Glomerular visceral epithelial cell (primary cell): ENCODE data around the gene UBE2D2.
"Not testable (repeated sequence)": the region's sequence is repeated elsewhere in the genome, so short reads cannot be mapped to it uniquely, and the experiment has no call there.

ENCODE experiments used
- DNase-seq: peaks from one replicate; pipeline ENCODE4 v3.0.0-alpha.2; 2016; ENCODE audit errors: extremely low spot score

UBE2D2 gene

DNA sequence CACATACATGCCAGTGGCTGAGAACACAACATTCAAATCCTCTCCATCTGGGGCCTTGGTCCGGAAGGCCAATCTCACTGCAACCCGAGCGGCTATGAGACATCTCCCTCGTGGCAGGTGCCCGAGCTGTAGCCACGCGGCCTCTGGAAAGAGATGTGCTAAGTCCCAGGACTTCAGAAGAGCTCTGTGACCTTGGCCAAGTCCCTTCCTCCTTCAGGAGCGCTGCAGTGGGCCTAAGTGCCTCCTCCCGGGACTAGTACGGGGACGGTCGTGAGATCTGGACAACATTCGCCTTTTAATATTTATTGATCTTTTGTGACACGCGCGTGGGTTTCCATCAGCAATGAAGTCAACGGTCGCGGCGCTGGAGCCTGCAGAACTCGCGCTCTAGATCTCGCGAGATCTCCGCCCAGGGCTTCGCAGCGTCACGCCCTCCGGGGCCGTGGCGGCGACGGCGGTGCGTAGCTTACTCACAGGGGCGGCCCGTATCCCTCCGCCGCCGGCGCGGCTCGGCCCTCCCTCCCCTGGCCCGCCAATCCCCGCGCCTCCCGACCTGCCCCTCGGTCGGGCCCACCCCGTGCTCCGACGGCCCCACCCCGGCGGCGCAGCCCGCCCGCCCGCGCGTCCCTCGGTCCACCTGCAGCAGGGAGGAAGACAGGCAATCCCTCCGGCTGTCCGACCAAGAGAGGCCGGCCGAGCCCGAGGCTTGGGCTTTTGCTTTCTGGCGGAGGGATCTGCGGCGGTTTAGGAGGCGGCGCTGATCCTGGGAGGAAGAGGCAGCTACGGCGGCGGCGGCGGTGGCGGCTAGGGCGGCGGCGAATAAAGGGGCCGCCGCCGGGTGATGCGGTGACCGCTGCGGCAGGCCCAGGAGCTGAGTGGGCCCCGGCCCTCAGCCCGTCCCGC, at the start of gene UBE2D2:
UBE2D2 (plus strand) TSS at position 588 of the 903 bp plus-strand sequence. CDS start 453 bp downstream, outside the sequence.
- DNase-seq, result peak; percentile 99

DNA sequence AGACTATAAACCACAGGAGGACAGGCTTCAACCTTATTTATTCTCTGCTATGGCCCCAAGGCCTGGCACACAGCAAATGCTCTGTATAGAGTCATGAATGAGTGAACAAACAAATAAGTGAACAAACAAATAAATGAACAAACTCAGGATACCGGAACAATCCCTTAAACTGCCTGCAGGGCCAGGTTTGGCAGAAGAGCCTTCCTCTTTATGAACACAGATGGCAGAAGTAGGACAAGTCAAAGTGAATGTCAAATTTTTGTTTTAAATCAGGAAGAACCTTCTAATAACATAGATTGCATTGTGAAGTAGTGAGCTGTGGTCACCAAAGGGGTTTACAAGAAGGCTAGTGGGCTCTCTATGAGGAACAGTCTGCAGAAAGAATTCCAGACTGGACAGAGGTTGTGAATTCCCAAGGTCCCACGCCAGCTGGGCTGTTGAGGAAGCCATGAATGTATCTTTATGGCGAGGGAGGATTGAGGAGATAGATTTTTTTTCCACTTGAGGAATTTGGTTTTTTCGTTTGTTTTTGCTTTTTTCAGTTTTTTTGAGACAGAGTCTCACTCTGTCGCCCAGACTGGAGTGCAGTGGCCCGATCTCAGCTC, 48.3 kb upstream of the UBE2D2 start:
- no peak for DNase-seq

DNA sequence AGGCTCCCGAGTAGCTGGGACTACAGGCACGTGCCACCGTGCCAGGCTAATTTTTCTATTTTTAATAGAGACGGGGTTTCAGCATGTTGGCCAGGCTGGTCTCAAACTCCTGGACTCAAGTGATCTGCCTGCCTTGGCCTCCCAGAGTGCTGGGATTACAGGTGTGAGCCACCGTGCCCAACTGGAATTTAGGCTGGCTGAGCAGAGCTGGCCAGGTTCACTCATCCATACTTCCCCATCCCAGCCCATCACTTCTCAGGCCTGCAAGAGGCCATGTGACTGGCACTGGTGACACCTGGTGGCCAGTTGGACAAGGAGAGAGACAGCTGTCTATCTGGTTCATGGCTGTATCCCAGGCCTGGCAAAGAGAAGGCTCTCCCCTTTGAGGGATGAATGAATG, 47.7 kb upstream of the UBE2D2 start:
- DNase-seq, result peak; percentile 89

GRCh38 chr5:139513852-139514485, 47.2 kb upstream of the UBE2D2 start:
- no peak for DNase-seq

GRCh38 chr5:139514486-139514856, 46.7 kb upstream of the UBE2D2 start:
- DNase-seq, result no peak

DNA sequence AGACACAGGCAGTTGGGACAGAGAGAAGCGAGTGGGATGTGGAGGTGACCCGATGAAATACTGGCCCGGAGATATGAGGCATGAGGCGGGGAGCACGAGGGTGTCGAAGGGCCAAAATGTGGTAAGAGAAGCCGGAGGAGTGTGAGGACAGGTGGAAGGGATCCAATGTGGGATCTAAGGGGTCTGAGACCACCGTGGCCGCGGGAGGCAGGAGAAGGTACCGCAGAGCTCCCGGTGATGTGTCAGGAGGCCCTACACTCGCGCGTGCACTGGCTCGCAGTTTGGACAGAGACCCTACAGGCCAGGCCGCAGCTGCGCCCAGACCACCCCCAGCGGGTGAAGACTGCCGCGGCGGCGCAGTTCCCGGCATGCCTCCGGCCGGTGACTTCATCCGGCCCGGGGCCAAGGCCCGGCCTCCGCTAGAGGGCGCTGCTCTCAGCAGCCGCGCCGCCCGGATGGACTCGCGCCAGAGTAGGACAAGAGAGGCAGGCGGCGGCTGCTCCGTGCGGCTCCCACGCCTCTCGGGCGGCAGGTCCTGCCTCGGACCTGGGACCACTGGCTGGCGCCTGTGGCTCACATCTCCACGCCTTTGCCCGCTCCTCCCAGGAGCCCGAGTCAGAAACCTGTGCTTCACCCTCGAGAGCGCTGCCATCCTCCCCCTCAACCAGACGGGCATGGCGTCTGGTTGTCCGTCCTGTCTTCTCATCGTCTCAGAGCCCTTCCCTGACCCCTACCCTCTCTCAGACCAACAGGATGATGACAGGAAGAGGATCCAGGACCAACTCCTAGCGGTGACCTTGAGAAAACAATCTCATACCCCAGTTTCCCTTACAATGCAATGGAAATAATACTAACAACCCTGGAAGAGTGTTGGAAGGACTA, 43.2 kb upstream of the UBE2D2 start:
- peak; percentile 92 for DNase-seq

- no peak for DNase-seq
These were observed 37.3 kb upstream of the UBE2D2 start for GRCh38 chr5:139523635-139524445.

- DNase-seq, result no peak
These were observed 36.7 kb upstream of the UBE2D2 start for GRCh38 chr5:139524446-139524845.

DNA sequence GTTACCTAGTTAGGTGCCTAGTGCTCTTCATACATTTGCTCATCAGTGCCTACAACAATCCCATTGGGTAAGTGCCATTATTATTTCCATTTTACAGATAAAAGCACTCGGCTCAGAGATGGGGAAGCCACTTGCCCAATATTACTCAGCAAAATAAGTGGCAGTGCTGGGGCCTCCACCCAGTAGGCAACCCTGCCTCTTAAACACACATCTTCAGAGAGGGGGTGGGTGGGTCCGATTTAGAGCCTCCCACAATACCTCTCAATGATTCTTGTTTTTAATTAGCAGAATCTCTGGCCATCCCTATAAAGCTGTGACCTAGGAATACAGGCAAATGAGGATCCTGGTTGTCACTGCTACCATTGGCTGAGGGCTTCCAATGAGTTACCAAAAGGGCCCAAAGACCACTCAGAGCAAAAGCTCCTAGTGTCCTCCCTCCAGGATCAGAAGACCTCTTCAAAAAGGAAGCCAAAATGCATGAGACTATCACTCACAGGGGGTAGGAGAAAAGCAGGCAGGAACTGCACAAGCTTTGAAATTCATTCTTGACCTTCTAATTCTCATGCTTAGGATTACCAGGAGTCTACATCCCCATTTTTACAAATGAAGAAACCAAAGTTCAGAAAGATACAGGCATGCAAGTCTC, 36.1 kb upstream of the UBE2D2 start:
- no peak for DNase-seq

GRCh38 chr5:139525586-139526308, 35.4 kb upstream of the UBE2D2 start:
- peak; percentile 49 for DNase-seq

DNA sequence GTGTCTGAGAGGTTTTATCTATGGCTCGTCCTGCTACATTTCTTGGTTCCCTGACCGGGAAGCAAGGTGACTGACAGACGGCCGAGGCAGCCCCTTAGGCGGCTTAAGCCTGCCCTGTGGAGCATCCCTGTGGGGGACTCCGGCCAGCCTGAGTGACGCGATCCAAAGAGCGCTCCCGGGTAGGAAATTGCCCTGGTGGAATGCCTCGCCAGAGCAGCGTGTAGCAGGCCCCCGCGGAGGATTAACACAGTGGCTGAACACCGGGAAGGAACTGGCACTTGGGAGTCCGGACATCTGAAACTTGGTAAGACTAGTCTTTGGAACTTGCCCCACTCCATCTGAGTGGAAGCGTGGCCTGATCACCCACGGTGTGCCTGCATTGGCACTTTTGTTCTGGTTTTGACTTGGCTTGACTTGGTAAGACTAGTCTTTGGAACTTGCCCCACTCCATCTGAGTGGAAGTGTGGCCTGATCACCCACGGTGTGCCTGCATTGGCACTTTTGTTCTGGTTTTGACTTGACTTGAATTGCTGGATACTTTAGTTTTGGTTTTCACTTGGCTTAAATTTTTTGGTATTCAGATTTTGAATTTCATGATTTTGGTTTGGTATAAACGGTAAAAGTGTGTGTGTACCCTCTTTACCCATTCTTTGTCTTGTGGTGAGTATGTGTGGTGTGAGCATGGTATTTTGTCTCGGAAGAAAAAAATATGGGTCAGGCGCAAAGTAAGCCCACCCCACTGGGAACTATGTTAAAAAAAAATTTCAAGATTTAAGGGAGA, 34.6 kb upstream of the UBE2D2 start:
- peak; percentile 82 for DNase-seq

DNA sequence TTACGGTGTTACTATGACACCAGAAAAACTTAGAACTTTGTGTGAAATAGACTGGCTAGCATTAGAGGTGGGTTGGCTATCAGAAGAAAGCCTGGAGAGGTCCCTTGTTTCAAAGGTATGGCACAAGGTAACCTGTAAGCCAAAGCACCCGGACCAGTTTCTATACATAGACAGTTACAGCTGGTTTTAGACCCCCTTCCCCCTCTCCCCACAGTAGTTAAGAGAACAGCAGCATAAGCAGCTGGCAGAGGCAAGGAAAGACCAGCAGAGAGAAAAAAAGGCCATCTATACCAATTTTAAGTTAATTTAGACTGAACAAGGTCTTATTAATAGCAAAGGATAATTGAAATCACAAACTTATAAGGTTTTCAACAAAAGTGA, 34.1 kb upstream of the UBE2D2 start:
- peak; percentile 14 for DNase-seq

- DNase-seq, result peak; percentile 50
These were observed 33.2 kb upstream of the UBE2D2 start for GRCh38 chr5:139527896-139528467.

GRCh38 chr5:139528695-139529094, 32.4 kb upstream of the UBE2D2 start:
- DNase-seq, result not testable (repeated sequence)

DNA sequence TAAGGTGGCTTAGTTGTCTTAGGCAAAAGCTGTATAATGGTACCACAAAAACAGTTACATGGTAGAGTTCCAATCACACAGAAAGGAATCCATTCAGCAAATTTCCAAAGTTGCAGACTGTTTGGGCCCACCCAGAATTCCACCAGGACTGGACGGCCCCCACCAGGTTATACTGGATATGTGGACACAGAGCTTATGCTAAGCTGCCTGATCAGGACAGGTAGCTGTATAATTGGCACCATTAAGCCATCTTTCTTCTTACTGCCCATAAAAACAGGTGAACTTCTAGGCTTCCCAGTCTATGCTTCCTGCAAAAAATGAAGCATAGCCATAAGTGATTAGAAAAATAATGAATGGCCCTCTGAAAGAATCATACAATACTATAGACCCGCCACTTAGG, 31.1 kb upstream of the UBE2D2 start:
- DNase-seq, result not testable (repeated sequence)

- DNase-seq, result no peak
These were observed 29.4 kb upstream of the UBE2D2 start for GRCh38 chr5:139531772-139532169.

GRCh38 chr5:139543423-139543991, 17.6 kb upstream of the UBE2D2 start:
- DNase-seq, result no peak

DNA sequence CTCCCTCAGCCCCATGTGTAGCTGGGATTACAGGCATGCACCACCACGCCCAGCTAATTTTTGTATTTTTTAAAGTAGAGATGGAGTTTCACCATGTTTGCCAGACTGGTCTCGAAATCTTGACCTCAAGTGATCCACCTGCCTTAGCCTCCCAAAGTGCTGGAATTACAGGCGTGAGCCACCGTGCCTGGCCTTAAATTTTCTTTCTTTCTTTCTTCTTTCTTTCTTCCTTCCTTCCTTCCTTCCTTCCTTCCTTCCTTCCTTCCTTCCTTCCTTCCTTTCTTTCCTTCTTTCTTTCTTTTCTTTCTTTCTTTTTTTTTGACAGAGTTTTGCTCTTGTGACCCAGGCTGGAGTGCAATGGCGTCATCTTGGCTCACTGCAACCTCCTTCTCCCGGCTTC, 14.5 kb upstream of the UBE2D2 start:
- not testable (repeated sequence) for DNase-seq
